Measurements from ENCODE around the gene TAF11L7. TPM values are rescaled to one million over a fixed set of nuclear protein-coding genes. Genes with fewer than 3 reads are reported as not detected.

Gene TAF11L7
- not detected in 2 replicates for total RNA-seq

DNA sequence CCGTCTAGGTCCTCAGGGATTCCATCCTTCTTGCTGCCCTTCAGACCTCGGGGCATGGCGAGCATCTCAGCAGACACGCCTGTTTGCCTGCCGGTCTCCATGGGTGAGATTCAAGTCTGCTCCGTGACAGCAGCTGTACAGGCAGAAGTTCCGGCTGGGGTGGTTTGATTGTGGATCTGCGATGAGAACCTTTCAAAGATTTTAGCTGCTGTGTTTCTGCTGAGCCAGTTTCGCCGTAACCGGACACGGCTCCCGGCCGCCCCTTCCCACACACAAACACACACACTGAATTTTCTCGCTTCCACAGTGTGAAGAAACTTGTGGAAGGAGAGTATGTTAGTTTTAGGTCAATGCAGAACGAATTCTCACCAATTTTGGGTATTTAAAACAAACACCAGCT, at the start of gene TAF11L7:
Gene TAF11L7 (minus strand): TSS at position 101 of the 400 bp plus-strand sequence.

DNA sequence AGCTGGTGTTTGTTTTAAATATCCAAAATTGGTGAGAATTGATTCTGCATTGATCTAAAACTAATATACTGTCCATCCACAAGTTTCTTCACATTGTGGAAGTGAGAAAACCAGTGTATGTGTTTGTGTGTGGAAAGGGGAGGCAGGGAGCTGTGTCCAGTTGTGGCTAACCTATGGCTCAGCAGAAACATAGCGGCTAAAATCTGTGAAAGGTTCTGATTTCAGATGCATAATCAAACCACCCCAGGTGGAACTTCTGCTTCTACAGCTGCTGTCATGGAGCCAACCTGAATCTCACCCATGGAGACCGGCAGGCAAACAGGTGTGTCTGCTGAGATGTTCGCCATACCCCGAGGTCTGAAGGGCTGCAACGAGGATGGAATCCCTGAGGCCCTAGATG, 48.6 kb upstream of the TAF11L7 start, which contains the start of gene TAF11L14:
Gene TAF11L14 (plus strand): TSS at position 301 of the 400 bp plus-strand sequence.

GRCh38 chr5:17631788-17632187, 46.2 kb upstream of the TAF11L7 start, which contains the start of gene TAF11L13:
Gene TAF11L13, plus strand, starts transcription at chr5:17632088.

GRCh38 chr5:17610092-17610491, 24.5 kb upstream of the TAF11L7 start, which contains the start of gene TAF11L12:
Gene TAF11L12, plus strand, starts transcription at chr5:17610392.

DNA sequence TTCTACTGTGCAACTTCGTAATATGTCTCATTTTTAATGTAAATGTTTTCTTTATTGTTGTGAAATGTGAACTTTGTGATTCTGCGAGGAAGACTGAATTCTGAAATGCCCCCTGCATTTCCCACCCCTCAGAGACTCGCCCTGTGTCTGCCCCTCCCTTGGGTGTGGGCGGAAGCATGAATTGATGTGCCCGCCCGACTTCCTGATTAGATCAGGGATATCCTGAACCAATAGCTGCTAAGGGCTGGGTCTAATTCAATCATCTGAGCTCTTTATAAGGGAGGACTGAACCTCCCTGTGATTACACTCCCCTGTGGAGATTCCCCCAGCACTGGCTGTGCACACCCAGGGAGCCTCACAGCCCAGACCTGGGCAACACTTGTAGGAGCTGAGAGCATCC, 18.3 kb upstream of the TAF11L7 start, which contains the start of gene TAF11L11:
Gene TAF11L11 (plus strand): TSS at position 304 of the 400 bp plus-strand sequence.

DNA sequence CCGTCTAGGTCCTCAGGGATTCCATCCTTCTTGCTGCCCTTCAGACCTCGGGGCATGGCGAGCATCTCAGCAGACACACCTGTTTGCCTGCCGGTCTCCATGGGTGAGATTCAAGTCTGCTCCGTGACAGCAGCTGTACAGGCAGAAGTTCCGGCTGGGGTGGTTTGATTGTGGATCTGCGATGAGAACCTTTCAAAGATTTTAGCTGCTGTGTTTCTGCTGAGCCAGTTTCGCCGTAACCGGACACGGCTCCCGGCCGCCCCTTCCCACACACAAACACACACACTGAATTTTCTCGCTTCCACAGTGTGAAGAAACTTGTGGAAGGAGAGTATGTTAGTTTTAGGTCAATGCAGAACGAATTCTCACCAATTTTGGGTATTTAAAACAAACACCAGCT, 12.2 kb upstream of the TAF11L7 start, which contains the start of gene TAF11L10:
Gene TAF11L10 (minus strand): TSS at position 101 of the 400 bp plus-strand sequence.

DNA sequence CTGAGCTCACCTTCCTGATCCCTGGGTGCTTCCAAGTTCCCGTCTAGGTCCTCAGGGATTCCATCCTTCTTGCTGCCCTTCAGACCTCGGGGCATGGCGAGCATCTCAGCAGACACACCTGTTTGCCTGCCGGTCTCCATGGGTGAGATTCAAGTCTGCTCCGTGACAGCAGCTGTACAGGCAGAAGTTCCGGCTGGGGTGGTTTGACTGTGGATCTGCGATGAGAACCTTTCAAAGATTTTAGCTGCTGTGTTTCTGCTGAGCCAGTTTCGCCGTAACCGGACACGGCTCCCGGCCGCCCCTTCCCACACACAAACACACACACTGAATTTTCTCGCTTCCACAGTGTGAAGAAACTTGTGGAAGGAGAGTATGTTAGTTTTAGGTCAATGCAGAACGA, 8.7 kb upstream of the TAF11L7 start, which contains the start of gene TAF11L9:
Gene TAF11L9 (minus strand): TSS at position 140 of the 400 bp plus-strand sequence.

DNA sequence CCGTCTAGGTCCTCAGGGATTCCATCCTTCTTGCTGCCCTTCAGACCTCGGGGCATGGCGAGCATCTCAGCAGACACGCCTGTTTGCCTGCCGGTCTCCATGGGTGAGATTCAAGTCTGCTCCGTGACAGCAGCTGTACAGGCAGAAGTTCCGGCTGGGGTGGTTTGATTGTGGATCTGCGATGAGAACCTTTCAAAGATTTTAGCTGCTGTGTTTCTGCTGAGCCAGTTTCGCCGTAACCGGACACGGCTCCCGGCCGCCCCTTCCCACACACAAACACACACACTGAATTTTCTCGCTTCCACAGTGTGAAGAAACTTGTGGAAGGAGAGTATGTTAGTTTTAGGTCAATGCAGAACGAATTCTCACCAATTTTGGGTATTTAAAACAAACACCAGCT, 5.3 kb upstream of the TAF11L7 start, which contains the start of gene TAF11L8:
Gene TAF11L8 (minus strand): TSS at position 101 of the 400 bp plus-strand sequence.

Small RNA genes lying within 50 kb of the gene (small RNA-seq; reads per million reads assigned to genes)
- not detected for gene AC233724.3
- gene AC233724.6, result not detected
- gene AC233724.7, result not detected

Other genes starting within 250 kb of the TAF11L7 start
- not detected in 2 replicates for gene TAF11L2, start 87.5 kb downstream of the TAF11L7 start, total RNA-seq
- not detected in 2 replicates for gene TAF11L3, start 67.4 kb downstream of the TAF11L7 start, total RNA-seq
- gene TAF11L4, start 64.0 kb downstream of the TAF11L7 start, total RNA-seq, result not detected in 2 replicates
- gene TAF11L5, start 60.5 kb downstream of the TAF11L7 start, total RNA-seq, result not detected in 2 replicates
- not detected in 2 replicates for gene TAF11L6, start 57.1 kb downstream of the TAF11L7 start, total RNA-seq
- not detected in 2 replicates for gene TAF11L8, start 5.2 kb upstream of the TAF11L7 start, total RNA-seq
- gene TAF11L9, start 8.6 kb upstream of the TAF11L7 start, total RNA-seq, result not detected in 2 replicates
- gene TAF11L10, start 12.1 kb upstream of the TAF11L7 start, total RNA-seq, result not detected in 2 replicates
- not detected in 2 replicates for gene TAF11L11, start 18.4 kb upstream of the TAF11L7 start, total RNA-seq
- not detected in 2 replicates for gene TAF11L12, start 24.6 kb upstream of the TAF11L7 start, total RNA-seq
- gene TAF11L13, start 46.3 kb upstream of the TAF11L7 start, total RNA-seq, result not detected in 2 replicates
- not detected in 2 replicates for gene TAF11L14, start 48.7 kb upstream of the TAF11L7 start, total RNA-seq